HG03060 (cell line): ENCODE measurements around the gene PEDS1.
"Not testable (repeated sequence)": the region's sequence is repeated elsewhere in the genome, so short reads cannot be mapped to it uniquely, and the experiment has no call there.

Source experiments
- ATAC-seq: cut with Tn5 transposase; IDR thresholded peaks from one replicate; pipeline ENCODE4 v1.9.1; 2021; ENCODE audit warnings: low read depth, moderate number of reproducible peaks; ENCODE audit not compliant: unreplicated experiment

Gene PEDS1

GRCh38 chr20:50163570-50164317 is 10.2 kb upstream of the PEDS1 start:
- ATAC-seq = no peak

GRCh38 chr20:50161494-50161893 is 8.0 kb upstream of the PEDS1 start:
- not testable (repeated sequence) for ATAC-seq

- ATAC-seq = no peak
Observed at GRCh38 chr20:50153153-50153499, 397 bp downstream of the PEDS1 start.

DNA sequence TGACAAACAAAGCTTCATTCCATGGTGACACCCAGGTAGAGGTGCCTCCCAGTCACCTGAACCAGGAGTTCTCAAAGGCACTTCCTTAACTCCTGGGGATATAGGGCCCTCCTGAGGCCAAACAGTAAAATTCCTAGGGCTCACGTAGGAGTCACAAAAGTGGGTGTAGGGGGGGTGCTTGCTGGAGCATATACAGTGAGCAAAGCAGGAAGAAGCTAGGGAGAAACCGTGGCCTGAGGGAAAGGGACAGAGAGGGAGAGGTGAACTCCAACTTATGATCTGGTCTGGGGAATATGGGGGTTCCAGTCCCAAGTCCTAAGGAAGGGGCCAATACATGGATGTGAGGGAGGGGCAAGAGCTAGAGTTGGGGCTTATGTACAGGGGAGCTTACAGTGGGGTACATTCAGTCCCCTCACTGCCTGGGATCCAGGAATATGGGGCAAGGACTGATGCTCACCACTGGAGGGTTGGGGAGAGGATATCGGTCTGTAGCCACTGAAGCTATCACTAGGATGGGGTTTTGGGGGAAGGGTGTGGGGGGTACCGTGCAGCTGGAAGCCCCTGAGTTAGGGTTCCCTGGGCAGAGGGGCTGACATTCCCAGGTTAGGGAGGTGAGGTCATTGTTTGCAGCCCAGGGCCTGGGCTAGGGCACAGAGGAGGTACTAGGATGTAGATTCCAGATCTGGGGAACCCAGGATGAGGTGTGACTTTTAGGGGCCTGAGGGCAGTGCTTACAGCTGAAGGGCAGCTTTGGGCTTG is 950 bp downstream of the PEDS1 start:
- ATAC-seq = no peak

GRCh38 chr20:50151034-50151743 is 2.3 kb downstream of the PEDS1 start:
- ATAC-seq = no peak

GRCh38 chr20:50149481-50150254 is 3.9 kb downstream of the PEDS1 start:
- no peak for ATAC-seq

DNA sequence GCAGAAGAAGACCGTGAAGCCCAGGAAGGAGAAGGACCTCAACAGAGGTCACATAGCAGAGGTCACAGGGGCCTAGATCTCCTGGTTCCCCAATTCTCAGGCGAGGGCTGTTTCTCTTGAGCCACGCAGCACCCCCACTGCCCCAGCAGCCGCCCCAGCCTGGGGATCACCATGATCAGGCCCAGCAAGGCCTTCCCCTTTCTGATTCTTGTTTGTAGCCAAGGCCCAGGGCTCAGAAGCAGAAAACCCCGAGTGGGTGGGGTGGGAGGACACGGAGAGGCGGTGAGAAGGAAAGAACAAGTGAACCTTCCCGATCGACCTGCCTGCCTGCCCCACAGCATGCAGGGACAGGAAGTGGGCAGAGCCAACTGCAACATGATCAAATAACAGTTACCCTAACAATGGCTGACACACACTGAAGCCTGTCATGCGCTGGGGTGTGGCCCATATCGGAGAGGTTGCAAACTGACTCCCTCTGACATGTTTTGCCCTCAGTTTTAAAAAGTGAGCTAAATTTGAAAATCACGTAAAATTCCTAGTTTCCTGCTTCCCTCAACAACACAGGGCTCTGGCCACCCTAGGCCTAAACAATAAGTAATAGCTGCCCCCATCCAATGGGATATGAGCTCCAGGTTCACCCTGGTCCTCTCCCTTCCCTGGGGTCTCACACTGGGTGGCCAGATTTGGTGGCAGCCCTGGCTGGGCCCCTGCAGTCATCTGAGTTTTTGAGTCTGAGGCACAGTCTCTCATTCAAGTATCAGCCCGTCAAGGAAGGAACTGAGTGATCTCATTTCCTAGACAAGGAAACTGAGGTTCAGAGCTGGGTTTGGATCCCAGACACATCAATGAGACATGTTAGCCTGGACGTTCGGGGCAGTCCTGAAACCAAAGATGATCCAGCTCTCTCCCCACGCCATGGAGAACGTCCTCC is 6.5 kb downstream of the PEDS1 start:
- peak; percentile 52 for ATAC-seq

- ATAC-seq = no peak
Observed at GRCh38 chr20:50146214-50146613, 7.3 kb downstream of the PEDS1 start.

DNA sequence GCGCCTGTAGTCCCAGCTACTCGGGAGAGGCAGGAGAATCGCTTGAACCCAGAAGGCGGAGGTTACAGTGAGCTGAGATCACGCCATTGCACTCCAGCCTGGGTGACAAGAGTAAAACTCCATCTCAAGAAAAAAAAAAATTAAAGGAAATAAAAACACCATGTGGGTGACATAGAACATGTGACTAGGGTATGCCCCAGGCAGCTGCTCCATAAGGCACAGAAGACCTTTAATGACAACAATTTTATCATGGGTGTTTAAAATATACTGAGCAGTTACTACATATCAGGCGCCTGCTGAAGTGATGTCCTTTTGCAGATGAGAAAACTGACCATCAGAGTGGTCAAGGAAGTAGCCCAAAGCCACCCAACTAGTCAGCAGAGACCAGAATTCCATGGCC is 8.0 kb downstream of the PEDS1 start:
- ATAC-seq = no peak

- no peak for ATAC-seq
Observed at GRCh38 chr20:50144362-50144761, 9.2 kb downstream of the PEDS1 start.

DNA sequence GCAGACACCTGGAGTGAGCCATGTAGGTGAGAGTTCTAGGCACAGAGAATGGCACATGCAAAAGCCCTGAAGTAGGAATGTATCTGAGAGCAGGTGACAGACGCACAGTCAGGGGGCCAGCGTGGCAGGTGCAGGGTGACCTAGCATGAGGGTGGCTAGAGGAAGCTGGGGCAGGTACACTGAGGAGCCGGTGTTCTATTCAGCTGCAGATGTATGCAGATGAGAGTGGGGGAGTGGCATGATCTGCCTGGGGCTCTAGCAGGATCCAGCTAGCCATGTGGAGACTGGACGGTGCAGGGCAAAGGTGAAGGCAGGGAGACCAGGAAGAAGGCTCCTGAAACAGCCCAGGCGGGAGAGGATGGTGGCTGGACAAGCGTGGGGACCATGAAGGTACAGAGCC is 10.7 kb downstream of the PEDS1 start:
- ATAC-seq = no peak

DNA sequence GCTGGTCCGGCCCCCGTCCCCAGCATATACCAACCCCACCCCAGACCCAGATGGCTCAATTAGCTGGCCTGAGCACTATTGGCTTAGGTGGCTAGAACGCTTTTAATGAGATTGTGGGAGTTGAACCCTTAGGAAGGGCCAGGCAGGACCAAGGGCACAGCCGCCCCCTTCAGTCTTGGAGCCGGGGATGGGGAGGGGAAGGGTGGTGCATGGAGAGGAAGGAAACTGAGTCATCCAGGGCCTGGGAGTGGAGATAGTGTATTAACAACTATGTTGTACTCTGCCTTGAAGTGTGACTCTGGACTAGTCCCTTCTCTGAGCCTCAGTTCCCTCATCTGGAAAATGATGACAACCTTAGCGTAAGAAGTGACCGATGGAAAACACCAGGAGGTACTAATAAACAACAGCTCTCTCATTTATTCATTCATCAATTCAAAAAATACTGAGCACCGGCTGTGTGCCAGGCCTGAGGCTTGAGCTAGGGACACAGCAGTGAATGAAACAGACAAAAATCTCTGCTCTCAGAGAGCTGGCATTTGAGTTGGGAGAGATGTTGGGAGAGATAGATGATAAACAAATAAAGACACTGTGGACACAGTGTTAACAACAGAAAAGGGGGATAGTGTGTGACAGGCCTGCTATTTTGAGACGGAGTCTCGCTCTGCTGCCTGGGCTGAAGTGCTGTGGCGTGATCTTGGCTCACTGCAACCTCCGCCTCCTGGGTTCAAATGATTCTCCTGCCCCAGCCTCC is 11.5 kb downstream of the PEDS1 start:
- no peak for ATAC-seq

DNA sequence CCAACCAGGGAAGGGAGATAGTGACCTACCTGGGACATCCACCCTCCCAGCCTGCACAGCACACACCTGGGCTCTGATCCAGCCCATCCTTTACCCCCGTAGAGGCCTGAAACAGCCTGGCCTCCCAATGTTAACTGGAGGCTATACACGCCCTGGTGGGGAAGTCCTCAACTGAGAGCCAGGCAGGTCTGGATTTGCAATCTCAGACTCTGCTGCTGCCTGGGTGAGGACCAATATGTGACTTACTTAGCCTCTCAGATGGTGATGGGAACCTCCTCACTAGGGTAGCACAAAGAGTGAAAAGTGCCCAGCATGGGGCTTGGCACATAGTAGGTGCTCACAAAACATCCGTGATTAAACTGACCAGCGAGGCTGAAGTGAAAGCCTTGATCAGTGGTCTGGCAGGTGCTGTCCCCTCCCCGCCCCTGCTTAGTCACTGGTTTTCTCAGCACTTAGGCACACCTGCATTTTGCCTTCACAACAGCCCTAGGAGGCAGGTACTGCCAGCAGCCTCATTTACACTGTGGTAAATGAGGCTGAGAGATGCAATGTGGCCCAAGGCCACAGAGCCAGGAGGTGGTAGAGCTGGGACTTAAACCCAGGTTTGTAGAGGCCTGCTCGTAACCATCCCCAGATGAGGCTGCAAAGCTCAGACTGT is 12.4 kb downstream of the PEDS1 start:
- no peak for ATAC-seq

DNA sequence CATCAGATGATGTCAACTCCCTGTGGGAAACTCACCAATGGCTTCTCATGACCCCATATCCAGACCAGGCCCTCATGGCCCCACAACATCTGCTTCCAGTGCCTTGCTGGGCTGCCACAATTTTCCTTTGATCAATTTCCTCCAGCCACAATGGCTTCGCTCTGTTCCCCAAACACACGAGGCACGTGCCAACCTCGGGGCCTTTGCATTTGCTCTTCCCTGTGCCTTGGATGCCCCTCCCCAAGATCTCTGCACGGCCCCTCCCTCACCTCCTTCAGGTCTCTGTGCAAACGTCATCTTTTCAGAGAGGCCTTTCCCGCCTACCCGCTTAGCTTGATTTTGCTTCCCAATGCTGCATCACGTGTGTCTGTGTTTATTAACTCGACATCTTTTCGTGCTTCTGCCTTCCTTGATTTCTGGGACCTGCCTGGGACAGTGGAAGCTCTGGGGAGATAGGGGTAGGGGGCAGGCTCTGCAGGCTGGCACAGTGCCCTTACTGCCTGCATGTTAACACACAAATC is 13.1 kb downstream of the PEDS1 start:
- no peak for ATAC-seq

DNA sequence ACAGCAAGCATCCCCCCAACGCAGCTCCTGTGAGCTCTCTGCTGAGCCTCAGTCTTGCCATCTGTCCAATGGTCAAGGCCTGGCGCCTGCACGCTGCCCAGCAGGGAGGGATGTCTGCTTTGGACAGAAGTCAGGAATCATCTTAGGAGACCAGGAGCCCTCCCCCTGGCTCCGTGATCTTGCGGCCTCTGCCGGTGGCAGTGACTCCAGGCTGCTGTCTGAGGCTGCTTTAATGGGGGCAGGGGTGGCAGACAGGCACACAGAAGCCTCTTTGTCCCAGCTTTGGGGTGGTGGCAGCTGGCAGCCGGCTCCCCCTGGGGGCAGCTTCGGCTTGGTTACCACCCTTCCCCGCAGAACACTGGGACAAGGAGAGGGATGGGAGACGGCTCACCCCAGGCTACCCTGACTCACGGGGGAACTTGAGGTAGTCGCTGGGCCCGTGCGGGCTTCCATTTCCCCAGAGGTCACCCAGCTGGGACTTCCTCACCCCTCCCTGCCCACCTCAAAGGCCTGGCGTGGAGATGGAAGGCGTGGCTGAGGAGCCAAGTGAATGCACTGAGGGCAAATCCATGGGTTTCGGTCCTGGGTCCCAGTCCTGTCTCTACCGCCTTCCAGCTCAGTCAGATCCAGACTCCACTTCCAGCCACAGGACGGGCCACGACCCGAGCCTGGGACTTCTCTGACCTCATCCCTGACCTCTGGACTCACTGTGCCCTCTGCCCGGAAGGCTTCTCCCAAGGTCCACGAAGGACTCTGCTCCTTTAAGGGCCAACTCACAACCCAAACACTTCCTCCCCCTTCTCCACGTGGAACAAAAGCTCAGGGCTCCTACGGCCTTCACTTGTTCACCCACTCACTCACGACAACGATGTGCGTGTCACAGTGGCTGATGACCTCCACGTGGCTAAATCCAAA is 14.8 kb downstream of the PEDS1 start:
- no peak for ATAC-seq

DNA sequence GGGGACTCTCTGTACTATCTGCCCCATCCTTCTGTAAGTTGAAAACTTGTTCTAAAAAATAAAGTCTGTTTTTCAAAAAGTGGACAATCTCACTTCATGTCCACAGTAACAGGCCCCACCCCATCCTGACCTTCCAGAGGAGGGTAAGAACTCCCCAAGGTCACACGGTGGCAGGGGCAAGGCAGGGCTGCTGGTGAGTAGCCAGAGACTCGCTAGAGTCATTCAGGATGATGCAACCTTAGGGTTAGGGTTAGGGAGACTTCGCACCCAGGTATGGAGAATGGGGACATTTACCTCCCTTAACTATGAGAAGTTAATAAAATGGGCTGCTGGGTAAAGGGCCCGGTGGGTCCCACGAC is 15.4 kb downstream of the PEDS1 start:
- no peak for ATAC-seq

DNA sequence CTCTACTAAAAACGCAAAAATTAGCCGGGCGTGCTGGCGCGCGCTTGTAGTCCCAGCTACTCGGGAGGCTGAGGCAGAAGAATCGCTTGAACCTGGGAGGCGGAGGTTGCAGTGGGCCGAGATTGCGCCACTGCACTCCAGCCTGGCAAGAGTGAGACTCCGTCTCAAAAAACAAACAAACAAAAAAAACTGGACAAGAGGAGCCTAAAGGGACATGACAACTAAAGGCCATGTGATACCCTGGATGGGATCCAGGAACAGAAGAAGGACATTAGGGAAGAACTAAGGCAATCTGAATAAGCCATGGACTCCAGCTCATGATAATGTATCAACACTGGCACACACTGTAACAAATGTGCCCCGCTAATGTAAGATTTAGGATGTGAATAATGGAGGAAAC is 15.8 kb downstream of the PEDS1 start:
- ATAC-seq = not testable (repeated sequence)
